ENCODE data around the gene M1AP. TPM values are rescaled to one million over a fixed set of nuclear protein-coding genes. Genes with fewer than 3 reads are reported as not detected.

The M1AP gene
- polyA plus RNA-seq, 2 of the 4 experiments (the other 2 are of a cell fraction), result not detected

DNA sequence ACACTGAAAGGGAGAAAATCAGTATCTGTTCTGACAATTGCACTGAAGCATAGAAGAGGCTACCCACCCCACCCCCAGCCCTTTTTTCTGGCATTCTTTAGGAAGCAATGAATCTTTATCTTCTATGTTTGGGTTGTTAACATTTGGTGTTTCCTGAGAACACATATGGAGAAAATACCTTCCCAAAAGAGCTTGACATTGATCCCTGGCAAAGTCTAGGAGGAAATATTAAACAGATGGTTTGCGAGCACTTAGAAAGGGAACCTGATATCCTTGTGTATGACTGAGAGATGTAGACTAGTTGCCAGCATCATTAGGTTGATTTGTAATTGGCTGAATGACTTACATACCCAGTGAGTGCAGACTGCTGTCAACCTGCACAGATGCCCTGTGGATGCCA is 50.7 kb downstream of the M1AP start:
- no peak for ATAC-seq
- ChIA-PET POLR2A (no interaction called here), CTCF (interaction anchor here (7.8 kb wide), 1 partner anchor 10 kb away, joined by 73 read pairs; no protein-coding TSS in a partner anchor)
- 66% methylated on average over 1 of the region's 1 CpG for WGBS (ENCODE audit: missing lambda C conversion rate)
- Histone ChIP-seq H3K4me1 (no peaks in the 10 kb centered on the region), H3K4me3 (no peak overlapping the region), H3K9me3 (no peaks in the 10 kb centered on the region), H3K27ac (no peak overlapping the region), H3K4me2 (no peak overlapping the region)
- FAIRE-seq, result no peak
- TF ChIP-seq TFCP2L1 (CRISPR knock-in tag; IDR thresholded peaks at IDR 0.05) (no peak), FOXS1 (CRISPR knock-in tag; IDR thresholded peaks at IDR 0.05) (no peak), JUNB (IDR thresholded peaks at IDR 0.05) (no peak), E2F6 (IDR thresholded peaks at IDR 0.05; ENCODE audit: borderline replicate concordance, low read depth) (no peak), GATA3 (IDR thresholded peaks at IDR 0.05; ENCODE audit: borderline replicate concordance) (no peak), REST (IDR thresholded peaks at IDR 0.05) (no peak), RARB (CRISPR knock-in tag; IDR thresholded peaks at IDR 0.05) (no peak)
- no peak for DNase-seq (ENCODE audit: low read depth in 1 of 2, low spot score in 1 of 2)

DNA sequence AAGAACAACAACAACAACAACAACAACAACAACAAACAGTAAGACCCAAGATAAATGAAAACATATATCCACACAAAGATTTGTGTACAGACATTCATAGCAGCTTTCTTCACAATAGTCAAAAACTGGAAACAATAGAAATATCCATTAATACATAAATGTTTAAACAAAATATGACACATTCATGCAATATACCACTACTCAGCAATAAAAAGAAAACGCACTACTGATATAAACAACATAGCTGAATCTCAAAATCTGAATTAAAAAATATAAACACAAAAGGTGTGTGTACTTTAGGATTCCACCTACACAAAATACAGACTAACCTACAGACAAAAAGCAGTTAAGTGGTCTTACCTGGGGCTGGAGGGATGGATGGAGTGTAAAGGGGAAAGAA is 51.5 kb downstream of the M1AP start:
- WGBS (ENCODE audit: missing lambda C conversion rate), result 10% methylated on average over 1 of the region's 1 CpG
- FAIRE-seq (no peak), ATAC-seq (no peak), DNase-seq (ENCODE audit: low read depth in 1 of 2, low spot score in 1 of 2) (no peak)
- TF ChIP-seq ZNF302 (CRISPR knock-in tag; IDR thresholded peaks at IDR 0.05) (no peak), MAFK (IDR thresholded peaks at IDR 0.05; ENCODE audit: partially characterized antibody) (peak; percentile 53)
- no peak overlapping the region for H3K4me3 ChIP-seq
- CTCF ChIA-PET, result interaction anchor here (0.5 to 7.8 kb wide), 3 partner anchors 9 to 1704 kb away, joined by 3 to 73 read pairs (median 3); no protein-coding TSS in a partner anchor
- H3K9me3 ChIP-seq, result no peaks in the 10 kb centered on the region
- no peak overlapping the region for H3K4me2 ChIP-seq
- H3K4me1 ChIP-seq, result no peaks in the 10 kb centered on the region
- POLR2A ChIA-PET, result no interaction called here
- no peak overlapping the region for H3K27ac ChIP-seq

- Histone ChIP-seq H3K4me2 (no peak overlapping the region), H3K9me3 (no peaks in the 10 kb centered on the region), H3K27ac (no peak overlapping the region), H3K4me1 (no peaks in the 10 kb centered on the region), H3K4me3 (no peak overlapping the region)
- no peak for DNase-seq (ENCODE audit: low read depth in 1 of 2, low spot score in 1 of 2)
- ATAC-seq, result peak in 1 of 2 experiments; percentile 39; a peak in 1 of 6 replicates
- TF ChIP-seq MAX (IDR thresholded peaks at IDR 0.05) (no peak), HEYL (CRISPR knock-in tag; IDR thresholded peaks at IDR 0.05) (no peak), ZFP36 (IDR thresholded peaks at IDR 0.05; ENCODE audit: borderline replicate concordance, partially characterized antibody) (no peak), REST (IDR thresholded peaks at IDR 0.05) (no peak), FOXS1 (CRISPR knock-in tag; IDR thresholded peaks at IDR 0.05) (no peak)
- POLR2A ChIA-PET, result no interaction called here
- FAIRE-seq, result no peak
- WGBS (ENCODE audit: missing lambda C conversion rate), result 14% methylated on average over 4 of the region's 4 CpGs
- CTCF ChIA-PET, result interaction anchor here (0.6 to 2.3 kb wide), 5 partner anchors 24 to 772 kb away, joined by 3 to 6 read pairs (median 3); partner anchors contain the start of gene PCGF1
Observed at GRCh38 chr2:74593826-74594772, 54.0 kb downstream of the M1AP start.
